ENCODE measurements around the gene S100A4.

S100A4 gene

GRCh38 chr1:153506386-153506785 is 39.2 kb downstream of the S100A4 start:
- FAIRE-seq = no peak

- no peak for FAIRE-seq
Observed at GRCh38 chr1:153505576-153505975, 40.0 kb downstream of the S100A4 start.

DNA sequence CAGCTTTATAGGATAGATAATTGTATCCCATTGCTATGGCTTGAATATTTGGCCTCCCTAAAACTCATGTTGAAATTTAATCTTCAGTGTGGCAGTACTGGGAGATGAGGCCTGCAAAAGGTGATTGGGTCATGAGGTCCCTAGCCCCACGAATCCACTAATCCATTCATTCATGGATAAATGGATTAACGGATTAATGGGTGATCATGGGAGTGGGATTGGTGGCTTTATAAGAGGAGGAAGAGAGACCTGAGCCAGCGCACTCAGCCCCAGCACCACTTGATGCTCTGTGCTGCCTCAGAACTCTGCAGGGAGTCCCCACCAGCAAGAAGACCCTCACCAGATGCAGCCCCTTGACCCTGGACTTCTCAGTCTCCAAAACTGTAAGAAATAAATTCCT is 41.8 kb downstream of the S100A4 start:
- FAIRE-seq = no peak

GRCh38 chr1:153498746-153499145 is 46.9 kb downstream of the S100A4 start:
- FAIRE-seq = no peak

- no peak for FAIRE-seq
Observed at GRCh38 chr1:153495536-153495935, 50.1 kb downstream of the S100A4 start.

GRCh38 chr1:153494976-153495535 is 50.5 kb downstream of the S100A4 start:
- no peak for FAIRE-seq
